ENCODE data around the gene PRR23E.

Gene PRR23E

DNA sequence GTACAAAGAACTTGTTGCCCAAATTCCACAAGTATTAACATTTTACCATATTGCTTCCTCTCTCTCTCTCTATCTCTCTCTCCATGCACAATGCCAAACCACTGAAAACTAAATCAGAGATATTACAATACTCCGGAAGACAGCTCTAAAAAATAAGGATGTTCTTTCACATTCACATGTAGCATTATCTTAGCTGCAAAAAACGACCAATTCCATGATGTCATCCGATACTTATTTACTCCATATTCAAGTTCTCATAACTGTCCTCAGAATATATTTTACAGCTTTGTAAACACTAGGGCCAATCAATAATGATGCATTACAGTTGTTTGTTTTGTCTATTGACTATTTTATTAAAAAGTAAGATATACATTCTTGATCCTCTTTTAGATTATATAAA lies 7.7 kb upstream of the PRR23E start:
- DNase-seq (ENCODE audit: low spot score) = no peak

DNA sequence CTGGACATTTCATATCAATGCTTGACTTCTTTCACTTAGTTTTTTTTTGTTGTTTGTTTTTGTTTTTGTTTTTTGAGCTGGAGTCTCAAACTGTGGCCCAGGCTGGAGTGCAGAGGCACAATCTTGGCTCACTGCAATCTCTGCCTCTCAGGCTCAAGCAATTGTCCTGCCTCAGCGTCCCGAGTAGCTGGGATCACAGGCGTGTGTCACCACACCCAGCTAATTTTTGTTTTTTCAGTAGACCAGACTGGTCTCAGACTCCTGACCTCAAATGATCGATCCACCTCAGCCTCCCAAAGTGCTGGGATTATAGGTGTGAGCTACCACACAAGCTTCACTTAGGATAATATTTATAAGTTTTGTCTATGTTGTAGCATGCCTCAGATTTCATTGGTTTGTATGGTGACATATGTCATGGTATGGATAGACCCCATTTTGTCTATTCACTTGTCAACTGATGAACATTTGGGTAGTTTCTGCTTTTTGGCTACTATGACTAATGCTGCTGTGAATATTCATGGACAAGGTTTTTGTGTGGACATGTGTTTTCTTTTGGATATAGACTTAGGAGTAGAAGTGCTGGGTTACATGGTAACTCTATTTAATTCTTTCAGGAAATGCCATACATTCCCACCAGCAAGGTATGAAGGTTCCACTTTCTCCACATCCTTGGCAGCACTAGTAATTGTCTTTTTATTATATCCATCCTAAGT lies 6.8 kb upstream of the PRR23E start:
- DNase-seq (ENCODE audit: low spot score) = no peak

DNA sequence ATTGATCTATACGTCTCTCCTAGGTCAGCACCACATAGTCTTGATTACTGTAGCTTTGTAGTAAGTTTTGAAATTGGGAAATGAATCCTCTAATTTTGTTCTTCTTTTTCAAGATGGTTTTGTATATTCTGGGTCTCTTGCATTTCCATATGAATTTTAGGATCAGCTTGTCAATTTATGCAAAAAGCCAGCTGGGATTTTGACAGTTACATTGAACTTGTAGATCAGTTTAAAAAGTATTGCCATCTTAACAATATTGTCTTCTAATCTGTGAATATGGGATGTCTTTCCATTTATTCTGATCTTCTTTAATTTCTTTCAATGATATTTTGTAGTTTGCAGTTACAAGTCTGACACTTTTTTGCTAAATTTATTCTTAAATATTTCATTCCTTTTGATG lies 5.6 kb upstream of the PRR23E start:
- DNase-seq (ENCODE audit: low spot score) = no peak

DNA sequence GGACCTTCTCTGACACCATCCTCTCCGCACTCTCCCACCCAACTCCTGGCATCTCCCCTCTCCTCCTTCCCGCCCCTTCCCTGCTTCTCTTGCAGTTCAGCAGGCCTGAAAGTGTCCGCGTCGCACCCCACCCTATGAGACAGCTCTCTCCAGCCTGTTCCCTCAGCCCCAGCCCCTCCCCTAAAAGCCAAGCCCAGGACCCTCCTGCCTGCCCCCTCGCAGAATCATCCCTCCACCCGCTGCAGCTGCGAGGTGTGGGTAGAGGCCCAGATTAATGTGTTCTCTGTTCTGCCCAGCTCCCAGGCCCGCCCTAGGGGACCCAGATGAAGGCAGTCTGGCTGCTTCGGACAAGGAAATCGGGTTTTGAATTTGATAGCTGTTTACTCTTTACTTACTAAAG lies 410 bp downstream of the PRR23E start:
- no peak for DNase-seq (ENCODE audit: low spot score)

DNA sequence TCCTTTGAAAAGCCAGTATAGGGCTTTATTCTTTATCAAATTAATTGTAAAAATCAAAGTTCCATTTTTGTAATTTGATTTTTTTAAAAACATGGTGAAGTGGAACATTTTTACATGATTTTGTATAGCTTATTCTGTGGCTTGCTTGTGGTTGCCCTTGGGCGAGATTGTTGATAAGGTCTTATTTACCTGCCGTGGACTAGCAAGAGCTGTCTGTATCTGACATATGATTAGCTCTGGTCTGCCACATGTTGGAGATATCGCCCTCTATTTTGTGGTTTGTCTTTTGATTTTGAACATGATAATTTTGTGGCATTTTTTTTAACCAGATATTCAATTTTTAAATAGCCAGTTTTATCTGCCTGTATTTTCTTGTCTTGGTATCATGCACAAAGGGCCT lies 844 bp downstream of the PRR23E start:
- DNase-seq (ENCODE audit: low spot score) = no peak

DNA sequence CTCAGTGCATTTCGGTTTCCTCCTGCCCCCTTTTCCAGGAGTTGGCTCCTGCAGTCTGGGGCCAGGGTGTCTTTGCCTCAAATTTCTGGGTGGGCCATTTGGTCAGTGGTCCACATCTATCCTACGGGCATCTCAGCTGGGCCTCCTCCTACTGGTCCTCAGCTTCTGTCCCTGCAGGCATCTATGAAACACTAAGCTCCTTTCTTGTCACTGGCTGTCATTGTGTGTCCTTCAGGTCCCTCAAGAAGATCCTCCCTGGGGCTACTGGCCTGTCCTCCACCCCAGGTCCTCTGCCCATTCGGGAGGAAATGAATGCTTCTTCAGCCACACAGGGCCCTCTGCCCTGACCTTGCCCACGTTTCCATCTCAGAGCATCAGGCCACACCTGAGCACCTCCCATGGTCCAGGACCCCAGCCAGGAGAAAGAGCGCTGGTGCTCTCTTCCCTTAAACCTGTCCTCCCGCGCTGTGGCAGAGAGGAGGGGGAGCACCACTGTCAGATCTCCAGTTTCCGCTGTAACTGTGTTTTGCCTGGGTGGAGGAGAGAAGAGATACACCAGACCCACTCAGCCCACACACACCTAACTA lies 1.8 kb downstream of the PRR23E start:
- DNase-seq (ENCODE audit: low spot score) = no peak

DNA sequence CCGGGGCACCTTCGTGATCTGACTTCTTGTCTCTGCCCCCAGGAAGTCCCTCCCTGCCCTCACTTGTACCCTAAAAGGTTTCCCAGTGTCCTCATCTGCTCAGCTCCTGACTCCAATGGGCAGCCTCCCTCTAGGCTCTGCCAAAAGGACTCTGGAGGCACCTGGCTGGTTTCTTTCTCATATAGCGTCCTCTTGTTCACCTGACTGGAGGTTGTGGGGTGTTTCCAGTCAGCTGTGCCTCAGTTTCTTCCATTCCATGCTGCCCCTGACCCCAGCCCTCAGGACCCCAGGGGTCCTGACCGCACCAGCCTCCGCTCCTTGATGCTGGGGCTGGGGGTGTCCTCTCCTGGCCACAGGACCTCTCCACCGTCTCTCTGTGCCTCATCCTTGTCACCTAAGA lies 2.5 kb downstream of the PRR23E start:
- no peak for DNase-seq (ENCODE audit: low spot score)

DNA sequence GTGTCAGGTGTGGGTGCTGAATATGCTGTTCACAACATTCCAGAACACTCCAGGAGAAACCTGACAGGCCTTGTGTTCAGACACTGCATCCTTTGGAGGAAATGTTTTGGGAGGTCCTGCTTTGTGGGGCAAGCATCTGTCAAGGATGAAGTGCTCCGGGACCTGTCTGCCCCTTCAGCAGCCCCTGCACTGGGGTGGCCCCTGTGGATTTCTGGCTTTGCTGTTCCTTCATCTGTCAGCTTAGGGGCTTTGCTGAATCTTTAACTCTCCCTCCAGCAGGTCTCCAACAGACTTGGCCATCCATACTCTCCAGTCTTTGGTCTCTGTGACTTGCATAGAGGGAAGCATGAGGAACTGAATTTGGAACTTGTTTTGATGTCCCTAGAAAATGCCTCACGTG lies 3.1 kb downstream of the PRR23E start:
- no peak for DNase-seq (ENCODE audit: low spot score)

DNA sequence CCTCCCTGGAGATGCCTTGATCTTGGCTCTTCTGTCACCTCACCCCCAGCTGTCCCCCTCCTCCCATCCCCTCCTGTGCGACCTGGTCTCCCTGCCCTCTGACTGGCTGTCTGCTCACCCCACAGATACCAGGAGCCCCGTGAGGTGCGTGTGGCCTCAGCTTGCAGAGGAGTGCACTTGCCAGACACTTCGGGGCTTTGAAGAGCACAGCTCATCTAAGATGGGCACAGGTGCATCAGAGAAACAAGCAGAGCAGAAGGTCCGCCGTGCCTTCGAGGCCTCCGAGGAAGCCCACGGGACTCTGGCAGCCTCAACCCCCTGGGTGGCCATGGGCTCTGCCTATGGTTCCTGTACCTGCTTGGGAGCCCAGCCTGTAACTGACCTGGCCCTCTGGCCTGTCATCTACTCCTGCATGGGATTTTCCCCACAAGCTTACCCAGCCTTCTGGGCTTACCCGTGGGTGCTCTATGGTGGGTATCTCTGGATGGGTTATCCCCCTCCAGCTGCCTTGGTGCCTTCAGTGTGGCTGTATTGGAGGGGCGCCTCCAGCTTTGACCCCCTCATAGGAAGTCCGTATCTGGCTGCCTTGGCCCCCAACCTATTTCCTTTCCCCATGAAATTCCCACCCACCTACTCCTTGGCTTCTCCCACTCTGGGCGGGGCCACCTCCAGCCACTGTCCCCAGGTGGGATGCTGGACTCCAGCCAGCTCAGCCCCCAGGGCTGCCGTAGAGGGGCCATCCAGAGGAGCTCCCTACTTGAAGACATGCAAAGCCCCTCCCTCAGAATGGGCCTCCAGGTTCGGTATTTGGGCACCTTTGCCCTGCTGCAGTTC lies 3.8 kb downstream of the PRR23E start:
- DNase-seq (ENCODE audit: low spot score) = no peak

DNA sequence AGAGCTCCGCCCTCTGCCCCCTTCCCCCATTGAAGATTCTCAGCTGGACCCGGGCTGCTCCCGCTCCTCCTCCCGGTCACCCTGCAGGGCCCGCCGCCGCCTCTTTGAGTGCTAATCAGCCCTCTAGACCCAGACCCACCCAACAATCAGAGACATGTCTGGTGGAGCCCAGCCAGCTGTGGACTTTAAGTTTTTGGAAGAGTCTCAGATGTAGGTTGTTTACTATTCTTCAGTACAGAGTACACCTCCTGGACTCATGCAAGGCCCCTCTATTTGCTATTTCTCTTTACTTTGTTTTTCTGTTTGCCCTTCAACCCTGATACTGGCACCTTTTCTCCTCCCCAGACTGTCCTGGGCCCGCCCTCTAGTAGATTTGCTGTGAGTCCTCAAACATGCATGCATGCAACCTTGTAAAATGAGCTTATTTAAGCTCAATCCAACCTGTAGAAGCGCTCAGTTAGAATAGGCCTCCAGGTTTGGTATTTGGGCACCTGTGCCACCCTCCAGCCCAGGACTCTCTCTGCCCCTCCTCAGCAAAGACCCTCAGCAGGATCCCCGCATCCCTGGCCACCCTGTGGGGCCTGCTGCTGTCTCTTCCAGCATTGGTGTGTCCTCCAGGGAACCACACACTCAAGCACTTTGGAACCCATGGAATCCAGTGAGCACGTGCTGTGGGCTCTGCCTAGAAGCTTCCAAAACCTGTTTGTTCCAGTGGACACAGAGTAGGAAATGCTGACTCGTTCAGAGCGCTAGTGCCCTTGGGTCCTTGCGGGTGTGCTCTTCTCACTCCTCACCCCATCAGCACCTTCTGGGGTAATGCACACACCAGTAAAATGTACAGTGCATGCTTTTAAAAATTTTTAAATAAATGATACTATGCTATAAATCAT lies 4.6 kb downstream of the PRR23E start:
- no peak for DNase-seq (ENCODE audit: low spot score)

DNA sequence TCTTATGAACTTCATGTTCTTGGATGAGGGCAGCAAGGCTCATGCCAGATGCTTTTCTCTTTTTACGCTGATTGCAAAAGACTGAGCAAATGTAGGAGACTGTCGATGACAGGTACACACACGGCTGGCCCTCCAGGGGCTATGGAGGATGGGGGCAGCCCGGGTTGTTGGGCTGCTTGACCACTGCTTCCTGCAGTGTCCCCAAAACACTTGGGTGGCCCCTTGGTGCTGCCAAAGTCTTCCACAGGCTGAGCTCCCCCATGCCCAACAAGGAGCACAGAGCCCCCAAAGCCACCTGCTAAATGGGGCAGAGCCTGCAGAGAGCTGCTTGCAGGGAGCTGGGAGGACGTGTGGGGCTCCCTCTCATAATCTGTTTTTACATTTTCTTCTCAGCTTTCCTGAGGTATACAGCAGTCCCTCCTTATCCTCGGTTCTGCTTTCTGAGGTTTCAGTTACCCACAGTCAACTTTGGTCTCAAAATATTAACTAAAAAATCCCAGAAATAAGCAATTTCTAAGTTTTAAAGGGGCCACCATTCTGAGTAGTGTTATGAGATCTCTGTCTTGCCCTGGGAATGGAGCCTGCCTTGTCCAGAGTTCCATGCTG lies 7.3 kb downstream of the PRR23E start:
- no peak for DNase-seq (ENCODE audit: low spot score)

DNA sequence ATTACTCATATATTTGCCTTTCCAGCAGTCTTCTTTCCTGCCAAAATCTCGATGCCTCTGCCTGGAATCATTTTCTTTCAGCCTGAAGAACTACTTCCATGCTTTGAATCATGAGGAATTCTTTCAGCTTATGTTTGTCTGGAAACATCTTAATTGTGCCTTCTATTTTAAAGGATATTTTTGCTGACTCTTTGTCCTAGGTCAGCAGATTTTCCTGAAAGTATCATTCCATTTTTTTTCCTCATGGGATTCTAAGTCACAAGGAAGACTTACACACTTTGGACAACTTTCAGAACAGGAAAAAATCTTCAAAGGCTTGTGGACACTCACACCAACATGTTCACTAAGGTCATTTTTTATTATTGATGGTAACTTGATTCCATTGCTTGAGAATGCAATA lies 10.1 kb downstream of the PRR23E start:
- DNase-seq (ENCODE audit: low spot score) = no peak

DNA sequence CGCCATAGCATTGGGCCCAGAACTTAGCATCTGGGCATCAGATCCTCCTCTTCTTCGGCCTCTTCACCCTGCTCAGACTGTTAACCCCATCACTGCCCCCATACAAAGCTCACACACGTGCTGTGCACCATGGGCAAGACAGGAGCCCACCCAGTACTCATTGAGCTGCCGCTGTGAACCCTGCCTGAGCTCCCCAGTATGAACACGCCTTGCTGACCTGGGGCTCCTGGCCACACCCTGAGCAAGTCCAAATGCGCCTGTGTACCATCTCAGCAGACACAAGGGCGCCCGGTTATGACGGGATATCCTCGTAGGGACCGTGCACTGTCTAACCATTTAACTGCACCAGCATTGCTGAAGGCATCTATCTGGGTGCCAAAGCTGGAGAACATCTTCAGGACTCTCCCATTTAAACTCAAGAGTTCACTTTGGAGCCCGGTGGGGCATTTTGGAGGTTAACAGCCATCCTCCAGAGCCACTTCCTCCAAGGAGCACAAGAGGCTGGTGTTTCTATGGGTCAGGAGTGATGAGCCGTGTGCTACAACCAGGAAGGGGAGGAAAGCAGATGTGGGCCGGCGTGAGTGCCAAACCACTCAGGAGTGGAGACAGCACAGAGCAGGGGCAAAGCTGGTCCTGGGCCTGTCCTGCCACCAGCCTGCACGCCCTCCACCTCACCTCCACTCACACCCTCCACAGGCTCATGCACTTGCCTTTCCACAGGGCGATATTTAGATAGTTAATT lies 12.1 kb downstream of the PRR23E start:
- DNase-seq (ENCODE audit: low spot score) = no peak

DNA sequence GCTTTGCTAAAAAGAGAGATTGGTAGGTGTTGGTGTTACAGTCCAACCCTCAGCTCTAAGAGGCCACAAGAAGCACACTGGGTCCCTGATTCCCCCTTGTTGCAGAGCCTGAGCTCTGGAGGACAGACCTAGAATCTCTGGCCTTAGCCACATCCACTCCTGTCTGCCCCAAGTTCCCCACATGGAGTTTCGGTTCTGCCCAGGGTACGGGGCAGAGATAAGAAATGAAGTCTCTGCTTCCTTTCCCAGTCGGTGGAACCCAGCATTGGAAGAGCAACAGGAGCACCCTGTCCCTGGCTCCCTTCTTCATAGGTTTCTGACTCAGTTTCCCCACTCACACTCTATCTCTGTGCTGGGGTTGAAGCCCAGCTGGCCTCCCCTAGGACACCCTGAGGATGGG lies 13.2 kb downstream of the PRR23E start:
- peak; percentile 4 for DNase-seq (ENCODE audit: low spot score)

DNA sequence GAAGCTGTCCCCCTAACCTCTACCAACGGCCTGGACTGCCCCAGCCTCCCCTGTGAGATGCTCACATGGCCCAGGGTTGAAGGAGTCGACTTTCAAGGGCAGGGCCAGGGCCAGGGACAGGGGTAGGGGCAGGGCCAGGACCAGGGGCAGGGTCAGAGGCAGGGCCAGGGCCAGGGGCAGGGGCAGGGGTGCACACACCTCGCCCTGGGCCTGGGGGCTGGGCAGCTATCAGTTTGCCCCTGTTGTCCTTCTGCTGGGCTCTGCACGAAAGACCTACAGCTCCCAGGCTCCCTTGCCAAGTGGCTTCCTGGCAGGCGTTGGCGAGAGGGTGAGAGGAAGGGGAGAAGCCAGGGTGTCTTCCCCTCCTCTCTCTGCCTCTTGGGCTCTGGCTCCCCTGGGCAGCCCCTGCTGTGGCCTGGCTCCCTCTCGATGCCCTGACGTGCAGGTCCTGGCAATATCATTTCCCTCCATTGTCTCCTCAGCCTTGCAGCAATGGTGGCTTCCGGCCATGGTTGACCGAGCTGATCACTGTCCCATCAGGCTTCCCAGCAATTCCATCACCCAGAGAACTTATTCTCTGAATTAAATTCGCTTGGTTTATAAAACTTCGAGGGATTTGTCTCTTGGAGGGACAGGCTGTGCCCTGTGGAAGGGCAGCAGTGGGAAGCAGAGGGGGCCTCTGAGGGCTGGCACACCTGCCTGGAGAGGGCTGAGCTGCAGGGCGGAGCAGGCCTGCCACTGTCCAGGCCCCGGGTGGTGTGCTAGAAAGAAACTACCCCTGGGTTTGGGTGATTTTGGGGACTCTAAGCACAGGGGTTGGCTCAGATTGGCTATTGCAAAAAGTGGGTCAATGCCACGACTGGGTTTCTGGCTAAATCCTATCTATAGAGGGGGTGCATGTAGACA lies 13.9 kb downstream of the PRR23E start:
- DNase-seq (ENCODE audit: low spot score) = no peak

DNA sequence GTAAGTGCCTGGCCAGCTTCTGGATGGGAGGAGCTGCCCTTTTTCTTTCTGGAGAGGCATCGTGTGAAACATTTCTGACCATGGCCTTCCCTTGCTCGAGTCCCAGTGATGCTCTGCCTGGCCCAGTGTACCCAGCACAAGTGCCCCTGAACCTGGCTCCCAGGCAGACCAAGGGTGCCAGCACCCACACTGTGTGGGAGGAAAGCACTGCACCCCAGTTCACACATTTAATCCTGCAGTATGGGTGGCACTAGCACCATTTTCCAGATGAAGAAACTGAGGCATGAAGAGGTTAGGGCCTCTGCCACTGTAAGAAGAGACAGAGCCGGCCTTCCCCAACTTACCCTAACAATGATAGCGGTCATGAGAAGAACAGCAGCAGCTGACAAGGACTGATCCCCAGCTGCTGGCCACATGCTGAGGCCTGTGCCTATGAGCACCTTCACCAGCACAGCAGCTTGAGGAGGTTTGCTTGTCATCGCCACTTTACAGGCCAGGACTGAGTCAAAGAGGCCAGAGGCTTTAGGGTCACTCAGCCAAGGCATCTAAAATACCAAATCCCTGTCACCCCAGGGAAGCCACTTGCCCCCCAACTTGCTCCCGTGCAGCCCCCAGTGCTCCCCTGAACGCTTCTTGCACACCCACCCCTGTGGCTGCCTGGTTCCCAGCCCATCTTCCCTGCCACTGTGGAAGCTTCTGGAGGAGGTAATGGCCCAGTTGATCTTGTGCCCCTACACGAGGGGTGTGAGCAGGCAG lies 15.0 kb downstream of the PRR23E start:
- no peak for DNase-seq (ENCODE audit: low spot score)

DNA sequence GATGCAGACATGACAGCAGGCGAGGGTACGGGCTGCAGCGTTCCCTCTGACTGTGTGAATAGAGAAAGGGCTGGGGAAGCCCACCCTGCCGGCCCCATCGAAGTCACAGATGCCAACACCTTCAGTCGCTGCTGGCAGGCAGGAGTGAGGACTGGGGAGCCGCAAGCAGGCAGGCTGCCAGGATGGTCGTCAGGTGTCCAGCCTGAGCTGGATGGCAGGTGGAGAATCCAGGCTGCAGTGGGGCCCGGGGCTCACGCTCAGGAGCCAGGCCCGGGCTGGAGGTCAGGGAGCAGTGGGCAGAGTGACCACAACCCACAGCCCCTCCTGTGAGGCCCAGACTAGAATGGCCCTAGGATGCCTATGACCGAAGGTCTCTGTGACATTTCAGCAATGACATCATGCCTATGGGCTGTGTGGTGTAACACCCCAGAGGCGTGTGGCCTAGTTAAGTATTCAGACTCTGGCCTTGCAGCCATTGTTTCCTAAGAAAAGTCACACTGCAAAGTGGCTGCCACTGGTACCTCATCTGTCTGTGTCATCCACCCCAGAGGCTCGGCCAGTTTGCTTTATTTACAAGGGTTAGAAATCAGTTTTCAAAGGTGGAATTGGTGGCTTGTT lies 15.7 kb downstream of the PRR23E start:
- no peak for DNase-seq (ENCODE audit: low spot score)

DNA sequence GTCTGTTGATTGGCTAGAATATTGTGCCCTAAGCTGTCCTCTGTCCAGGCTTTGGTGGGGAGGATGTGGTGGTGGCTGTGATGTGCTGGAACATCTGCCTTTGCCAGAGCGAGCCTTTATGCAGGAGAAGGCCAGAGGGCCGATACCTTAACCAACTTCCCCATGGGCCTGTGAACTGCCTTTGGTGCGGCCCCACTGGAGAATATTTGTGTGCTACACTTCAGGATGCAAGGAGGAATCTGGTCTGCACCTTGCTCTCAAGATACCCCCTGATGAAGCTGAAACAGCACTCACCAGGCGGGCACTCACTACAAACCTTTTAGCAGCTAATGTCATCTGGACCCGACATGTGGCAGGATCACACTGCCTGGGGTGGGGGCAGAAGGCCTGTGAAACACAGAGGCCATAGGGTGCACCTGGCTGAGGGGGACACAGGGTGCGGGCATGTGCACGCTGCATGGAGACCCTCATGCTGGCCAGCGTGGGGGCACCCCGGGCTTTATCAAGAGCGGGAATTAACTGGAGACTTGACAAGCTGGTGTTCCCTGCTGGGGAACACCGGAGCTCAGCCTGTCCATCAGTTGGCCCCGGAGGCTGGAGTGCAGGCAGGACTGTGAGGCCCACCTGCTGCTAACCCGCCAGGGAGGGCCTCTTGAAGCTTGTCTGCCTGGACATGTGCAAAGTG lies 16.4 kb downstream of the PRR23E start:
- no peak for DNase-seq (ENCODE audit: low spot score)

Data from putamen (tissue), 1 donor.